Stimulated activated CD8-positive, alpha-beta memory T cell treated with anti-CD3 and anti-CD28 coated beads, Interleukin-7, amount 100 ng/mL, for 4 hours (primary cell): ENCODE data around the gene SVEP1.

ENCODE experiments used
- DNase-seq, 2 donors: peaks; one replicate each; pipeline ENCODE4 v3.0.0-alpha.2; 2020; ENCODE audit warnings: low read depth in 2 of 2

SVEP1 gene

DNA sequence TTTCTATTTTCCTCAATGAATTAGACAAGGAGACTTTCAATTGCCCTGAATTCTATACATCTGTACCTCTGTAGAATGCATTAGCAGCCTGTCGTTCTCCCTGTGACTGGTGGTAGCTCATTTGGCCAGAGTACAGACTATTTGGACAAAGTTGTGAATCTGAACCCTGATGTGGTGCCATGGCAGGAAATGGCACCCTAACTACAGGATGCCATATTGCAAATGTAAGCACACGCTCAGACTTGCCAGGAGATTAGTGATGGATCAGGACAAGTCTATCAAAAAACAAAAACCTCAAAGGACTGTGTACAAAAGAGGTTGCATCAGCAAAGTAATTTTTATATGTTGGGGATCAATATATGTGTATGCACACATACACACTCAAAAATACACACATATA, 58.3 kb downstream of the SVEP1 start:
- DNase-seq: no peak

DNA sequence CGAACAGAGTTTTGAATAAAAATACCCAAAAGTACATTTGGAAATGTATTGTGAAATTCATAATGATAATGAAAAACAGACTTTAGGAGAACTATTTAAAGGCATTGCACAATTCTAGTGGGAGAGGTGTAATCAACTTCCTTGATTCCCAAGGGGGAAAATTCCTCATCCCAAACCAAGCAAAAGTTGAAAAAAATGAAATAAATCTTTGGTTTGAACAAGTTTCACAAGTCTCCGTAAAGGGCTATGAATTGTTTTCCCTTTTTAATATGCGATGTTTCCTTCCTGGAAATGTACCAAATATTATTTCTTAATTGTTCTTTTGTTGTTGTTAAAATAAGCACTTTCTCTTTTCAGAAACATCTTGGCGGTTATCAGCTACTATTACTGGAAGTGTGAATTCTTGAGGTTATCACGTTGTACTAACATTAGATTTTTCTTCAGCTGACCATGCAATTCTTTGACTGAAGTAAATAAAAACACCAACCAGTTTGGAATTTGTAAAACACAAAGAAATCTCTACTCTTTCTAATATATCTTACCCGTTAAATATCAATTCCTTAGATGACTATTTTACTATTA, 59.3 kb downstream of the SVEP1 start:
- DNase-seq: no peak

DNA sequence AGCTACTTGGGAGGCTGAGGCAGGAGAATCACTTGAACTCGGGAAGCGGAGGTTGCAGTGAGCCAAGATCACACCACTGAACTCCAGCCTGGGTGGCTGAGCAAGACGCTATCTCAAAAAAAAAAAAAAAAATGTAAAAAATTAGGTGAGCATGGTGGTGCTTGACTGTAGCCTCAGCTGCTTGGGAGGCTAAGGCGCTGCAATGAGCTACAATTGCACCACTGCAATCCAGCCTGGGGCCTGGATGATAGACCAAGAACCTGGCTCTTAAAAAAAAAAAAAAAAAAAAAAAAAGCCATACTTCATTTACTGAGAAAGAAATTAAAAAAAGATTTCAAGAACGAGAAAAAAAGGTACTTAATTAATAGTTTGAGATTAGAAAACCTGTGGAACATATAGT, 62.1 kb downstream of the SVEP1 start:
- DNase-seq: no peak

DNA sequence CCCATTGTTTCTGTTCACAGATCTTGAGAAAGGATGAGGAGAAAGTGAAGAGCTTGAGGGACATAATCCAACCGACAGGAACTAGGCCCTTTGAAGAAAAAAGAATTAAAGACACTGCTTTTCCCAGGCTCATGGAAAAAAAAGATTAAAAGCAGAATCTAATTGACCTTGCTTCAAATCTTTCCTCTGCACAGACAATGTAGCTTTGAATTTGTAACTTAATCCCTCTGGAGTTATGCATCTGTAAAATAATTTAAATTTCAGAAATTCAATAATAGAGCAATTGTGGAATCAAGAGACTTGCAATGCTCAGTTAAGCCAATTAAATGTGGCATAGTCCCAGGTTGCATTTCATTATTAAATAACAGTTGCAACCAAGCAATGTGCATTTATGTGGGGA, 64.6 kb downstream of the SVEP1 start:
- no peak for DNase-seq

DNA sequence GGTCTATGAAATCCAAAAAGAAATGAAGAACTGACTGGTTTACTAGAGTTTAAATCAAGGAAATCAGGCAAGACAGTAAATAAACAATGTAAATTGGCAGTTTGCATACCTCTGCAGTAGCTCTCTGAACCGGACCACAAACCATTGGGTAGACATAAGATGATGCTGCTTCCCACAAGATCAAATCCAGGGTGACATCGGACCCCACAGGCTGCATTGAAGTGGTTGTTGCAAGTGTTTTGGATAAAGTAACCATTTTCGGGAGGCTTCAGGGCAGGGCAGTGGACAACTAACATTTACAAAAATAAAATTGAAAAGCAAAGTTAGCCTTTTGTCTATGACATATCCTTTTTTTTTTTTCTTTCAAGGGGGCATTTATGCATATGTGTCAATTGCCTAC, 66.7 kb downstream of the SVEP1 start:
- DNase-seq: no peak

DNA sequence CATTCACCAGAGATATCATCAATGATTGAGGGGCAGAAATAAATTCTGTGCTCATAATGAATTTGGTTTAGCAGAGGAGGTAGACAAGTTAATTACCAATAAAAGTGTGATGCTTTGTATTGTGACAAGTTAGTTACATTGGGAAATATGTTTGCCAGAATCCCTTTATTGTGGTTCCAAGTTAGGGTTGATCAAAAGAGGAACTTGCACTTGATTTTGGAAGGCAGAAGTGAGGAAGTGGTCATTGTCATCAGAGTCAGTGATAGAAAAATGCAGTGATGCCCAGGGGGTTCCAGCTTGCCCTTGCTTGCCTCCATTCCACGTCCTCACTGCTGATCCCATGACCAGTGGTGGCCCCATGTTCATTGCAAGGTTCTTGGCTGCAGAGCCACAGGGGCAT, 69.7 kb downstream of the SVEP1 start:
- no peak for DNase-seq

DNA sequence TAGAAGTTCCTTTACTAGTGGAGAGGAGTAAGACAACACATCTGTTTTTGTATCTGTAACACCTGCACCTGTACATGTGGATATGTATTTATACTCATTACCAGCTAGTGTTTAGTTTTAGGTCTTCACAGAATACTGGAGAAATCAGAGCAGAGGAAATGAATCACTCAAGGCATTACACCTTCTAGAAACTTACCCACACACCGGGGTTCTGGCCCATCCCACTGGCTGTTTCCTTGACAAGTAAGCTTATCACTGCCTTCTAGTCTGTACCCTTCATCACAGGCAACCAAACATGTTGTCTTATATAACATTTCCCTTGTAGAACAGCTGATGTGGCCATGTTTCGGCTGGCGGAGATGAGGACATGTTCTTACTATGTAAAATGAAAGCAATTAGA, 76.7 kb downstream of the SVEP1 start:
- no peak for DNase-seq

DNA sequence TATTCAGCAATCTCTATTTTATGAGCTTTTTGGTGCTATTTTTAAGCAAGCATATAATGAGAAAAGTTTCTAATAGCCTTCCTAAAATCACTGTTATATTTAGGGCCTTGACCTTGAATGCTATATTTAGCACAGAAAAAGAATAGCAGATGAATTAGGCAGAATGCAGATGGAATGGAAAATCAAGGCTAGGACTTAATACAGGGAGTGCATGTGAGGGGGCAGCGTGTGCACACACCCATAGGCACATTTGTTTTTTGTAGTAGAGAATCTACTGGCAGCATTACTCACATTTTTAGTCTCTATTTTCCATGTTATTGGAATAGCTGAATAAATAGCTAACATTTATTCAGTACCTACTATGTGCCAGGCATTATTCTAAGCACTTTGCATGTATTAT, 79.9 kb downstream of the SVEP1 start:
- DNase-seq: no peak

DNA sequence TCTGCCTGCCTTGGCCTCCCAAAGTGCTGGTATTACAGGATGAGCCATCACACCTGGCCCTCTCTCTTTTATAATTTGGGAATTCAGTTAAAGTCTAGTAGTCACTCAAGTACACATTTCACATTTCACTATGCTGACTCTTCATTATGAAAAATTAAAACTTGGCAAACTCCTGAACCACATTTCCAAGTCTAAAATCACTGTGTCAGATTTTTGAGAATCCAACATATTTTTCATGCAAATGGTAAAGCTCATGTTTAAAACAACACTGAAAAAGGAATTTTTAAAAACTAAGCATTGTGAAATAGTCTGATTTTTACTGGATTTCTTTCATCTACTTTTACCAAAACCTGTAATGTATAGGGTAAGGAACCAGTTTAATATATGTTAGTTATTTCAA, 92.3 kb downstream of the SVEP1 start:
- DNase-seq: no peak

DNA sequence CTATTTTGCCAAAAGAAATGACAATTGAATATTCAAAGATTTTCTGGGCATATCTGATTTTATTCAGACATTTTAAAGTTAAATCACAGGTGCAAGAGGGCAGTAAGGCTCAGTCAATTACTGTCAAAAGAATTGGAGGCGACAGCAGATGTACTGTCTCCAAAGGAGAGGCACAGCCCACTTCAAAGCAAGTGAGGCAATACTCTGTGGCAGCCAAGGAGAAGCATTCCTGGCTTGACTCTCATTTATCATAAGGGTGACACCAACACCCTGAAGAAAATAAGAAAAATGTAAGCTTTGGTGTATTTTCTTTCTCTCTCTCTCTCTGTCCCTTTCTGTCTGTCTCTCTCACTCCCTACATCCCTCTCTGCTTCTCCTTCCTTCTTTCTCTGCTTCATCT, 93.3 kb downstream of the SVEP1 start:
- no peak for DNase-seq

DNA sequence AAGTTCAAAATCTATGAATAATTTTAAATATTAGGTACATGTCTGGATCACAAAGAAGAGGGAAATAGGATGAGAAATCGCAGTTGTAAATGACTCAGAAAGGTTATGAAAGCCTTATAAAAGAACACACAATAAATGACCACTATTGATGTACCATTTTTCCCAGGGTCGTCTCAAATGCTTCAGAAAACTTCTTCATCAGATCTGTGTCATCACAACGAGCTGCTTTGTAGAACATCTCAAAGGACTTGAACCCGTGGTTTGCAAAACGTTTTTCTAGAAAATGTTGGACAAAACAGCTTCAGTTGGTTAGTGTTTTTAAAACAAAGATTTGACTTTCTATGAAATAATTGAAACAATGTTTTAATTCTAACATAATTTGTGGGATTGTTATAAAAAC, 100.1 kb downstream of the SVEP1 start:
- DNase-seq: no peak

DNA sequence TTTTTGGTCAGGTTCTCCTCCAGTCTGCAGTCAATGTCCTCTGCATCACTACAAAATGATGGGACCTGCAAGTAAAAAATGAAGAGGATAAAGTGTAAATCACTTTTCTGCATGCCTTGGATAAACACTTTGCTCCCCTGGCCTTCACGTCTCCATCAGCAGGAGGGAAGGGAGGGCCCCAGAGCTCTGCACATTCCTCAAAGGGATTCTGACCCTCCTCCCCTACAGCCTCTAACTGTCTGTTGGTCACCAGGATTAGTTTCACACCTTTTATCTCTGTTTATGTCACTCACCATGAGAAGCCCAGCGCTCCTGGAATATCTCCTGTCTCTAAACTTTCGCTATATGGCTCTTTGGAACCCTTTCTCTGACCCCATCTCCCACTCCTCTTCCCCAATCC, 103.3 kb downstream of the SVEP1 start:
- no peak for DNase-seq

DNA sequence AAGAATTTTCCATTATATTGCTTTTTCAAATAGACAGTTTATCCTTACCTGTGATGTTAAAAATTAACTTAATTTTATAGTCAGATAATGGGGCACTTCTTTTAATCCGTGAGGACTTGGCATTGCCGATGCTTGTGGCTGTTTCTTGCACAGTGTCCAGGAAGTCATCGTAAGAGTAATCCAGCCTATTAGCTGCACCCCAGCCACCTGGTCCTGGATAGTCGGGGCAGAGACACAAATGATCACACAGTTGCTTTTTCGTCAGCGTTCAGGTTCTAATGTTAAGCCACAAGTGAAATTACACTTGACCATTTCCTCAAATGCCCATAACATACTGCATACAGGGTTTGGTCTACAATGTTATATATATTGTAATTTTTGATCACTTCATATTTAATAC, 107.4 kb downstream of the SVEP1 start:
- no peak for DNase-seq

DNA sequence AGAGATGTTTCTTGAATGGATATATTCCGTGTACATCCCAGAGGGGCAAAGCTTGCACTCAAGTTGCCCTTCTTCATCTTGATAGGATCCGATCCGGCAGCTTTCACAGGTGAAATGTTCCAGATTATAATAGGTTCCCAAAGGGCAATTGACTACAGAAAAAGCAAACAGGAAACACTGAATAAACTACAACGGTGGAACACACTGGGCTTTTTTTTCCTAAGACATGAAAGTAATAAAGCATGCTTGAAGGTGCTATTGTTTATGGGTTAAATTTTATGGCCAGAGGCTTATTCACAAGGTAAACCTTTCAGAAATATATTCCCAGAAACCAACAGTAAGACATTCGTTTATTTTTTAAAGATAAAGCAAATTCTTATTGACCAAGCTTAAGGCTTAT, 110.6 kb downstream of the SVEP1 start:
- no peak for DNase-seq

DNA sequence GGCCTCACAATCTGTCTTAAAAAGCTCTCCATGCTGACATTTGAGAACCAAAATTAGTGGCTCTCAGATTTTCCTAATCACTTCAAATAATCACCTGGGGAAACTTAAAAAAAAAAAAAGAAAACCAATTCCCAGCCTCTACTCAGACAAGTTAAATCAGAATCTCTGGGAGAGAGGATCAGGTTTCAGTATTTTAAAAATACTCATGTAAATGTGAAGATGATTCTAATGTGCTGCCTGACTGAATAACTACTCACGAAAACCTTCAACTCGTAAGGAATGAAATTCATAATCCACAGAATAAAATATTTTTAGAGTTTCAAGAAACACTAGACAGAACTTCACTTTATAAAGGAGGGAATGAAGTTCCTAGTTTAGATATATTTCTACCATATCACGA, 114.4 kb downstream of the SVEP1 start:
- DNase-seq: no peak

DNA sequence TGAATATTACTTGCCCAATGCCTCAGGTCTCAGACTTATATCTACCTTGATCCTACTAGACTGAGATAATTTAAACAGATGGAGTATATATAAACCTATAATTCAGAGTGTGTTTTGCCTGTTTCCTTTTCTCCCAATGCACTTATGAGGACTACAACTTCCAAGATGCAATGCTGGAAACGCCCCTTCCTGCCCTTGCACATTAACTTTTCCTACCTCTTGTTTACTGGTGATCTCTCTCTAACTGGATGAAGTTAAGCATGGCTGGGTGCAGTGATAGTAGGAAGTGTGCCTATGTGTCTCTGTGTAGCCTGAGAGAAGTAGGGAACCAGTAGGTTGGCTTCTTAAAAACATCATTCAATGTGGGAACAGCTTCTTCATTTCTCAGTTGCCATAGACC, 115.2 kb downstream of the SVEP1 start:
- DNase-seq: no peak

DNA sequence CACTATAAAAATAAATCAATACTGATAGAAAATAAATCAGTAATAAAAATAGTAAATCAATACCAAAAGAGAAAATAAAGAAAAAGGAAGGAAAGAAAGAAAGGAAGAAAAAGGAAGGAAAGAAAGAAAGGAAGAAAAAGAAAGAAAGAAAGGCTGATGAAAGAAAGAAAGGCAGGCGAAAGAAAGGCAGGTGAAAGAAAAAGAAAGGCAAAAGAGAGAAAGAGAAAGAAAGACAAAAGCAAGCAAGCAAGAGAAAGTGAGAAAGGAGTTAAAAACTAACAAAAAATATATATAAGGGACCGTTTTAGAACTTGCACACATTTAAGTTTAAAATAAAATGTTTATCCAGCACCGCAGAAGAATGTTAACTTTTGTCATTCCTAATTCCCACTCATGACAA, 116.0 kb downstream of the SVEP1 start:
- no peak for DNase-seq

DNA sequence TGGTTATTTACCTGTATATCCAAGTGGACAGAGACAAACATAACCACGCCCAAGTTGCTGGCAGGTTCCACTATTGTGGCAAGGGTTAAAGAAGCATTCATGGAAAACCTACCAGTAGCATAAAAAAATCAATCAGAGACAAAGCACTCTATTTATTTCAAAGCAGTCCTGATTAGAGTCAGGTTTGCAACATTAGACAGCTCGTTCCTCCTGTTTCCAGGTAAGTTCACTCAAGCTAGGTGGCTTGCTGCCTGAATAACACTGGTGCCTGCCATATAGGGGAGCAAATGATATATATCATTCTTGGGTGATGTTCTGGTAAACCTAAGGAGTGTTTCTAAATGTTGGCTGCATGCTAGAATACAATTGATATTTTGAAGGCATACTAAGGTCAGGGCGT, 122.3 kb downstream of the SVEP1 start:
- DNase-seq: no peak

DNA sequence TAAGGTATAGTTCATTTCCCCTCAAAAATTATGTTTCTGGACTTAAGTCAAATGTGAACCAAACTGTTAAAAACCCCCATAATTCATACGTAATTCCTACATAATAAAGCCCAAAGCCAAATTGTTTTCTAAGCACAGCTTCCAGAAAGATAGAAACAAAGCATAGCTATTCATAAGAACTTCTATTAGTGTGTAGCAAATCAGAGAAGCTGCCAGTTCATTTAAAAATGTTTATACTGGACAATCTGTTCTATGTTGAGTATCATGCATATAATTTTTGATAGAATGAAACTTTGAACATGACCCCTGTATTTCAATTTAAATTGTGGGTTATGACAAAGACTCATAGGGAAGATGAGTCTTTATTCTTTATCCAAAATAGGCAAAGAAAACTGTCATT, 122.9 kb downstream of the SVEP1 start:
- no peak for DNase-seq

DNA sequence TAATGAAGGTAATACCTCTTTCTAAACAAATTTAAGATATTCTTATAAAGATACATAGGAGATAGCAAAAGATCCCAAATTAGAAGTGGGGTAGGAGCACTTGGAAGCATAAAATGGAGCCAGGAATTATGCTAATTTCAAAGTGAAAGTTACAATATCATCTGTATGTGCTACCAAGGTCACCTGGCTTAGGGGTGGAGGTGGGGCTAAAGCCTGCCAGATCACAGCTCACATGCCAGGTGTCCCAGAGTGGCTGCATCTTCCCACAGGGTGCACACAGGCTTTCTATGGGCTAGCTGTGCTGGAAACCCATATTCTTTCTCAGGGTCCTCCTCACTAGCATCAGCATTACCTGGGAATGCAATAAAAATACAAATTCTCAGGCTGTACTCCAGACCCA, 123.7 kb downstream of the SVEP1 start:
- DNase-seq: no peak

DNA sequence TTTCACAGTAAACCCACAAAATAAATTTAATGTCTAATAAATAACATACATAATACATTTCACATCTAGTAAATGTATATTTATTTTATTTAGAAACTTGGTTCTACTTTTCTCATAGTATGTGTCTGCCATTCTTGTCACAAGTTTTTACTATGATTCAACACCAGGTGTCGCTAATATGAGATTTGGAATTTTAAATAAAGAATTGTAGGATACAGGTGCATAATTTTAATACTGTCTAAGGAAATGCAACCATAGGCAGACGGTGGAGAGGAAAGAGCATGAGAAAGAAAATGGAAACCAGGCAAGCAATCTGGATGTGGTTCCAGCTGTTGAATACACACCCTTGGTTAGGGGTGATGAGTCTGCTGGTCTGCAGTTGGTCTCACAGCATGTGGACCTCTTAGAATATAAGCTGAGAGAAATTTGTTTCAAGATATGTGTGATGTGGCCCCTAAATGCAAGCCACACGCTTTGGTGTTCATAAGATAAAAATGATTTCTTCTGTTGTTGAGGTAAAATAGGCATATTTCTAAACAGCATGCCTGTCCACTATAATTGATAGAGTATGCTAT, 127.2 kb downstream of the SVEP1 start:
- DNase-seq: no peak

DNA sequence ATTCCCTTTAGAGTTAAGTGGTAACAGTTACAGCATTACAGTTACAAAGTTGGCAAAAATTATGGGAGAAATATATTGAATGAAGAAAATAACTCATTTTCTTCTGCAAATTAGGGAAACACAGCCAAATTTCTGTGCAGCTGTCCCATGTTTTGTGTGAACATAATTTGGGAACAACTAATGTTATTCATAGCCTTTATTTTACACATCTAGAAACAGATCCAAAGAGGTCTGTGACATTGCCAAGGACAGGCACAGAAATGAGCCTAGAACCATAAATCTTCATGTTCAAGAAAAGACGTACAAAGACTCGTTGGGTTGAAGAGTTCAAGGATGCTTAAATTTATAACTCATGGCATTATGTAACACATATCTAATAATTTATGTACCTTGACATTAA, 127.8 kb downstream of the SVEP1 start:
- no peak for DNase-seq

DNA sequence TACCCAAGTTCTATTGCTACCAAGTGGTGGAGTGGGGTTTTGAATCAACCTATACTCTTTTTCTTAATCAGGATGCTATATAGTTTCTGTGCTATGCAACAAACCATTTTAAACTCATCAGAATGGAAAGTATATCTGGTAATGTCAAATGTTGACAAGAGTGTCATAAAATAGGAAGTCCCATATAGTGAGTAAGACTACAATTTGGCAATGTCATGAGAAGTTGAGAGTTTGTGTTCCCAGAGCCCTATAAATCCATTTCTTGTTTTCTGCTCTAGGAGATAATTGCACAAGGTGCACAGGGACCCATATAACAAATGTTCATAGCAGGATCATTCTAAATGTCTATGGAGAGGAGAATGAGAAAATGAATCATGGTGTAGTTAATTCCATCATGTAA, 132.1 kb downstream of the SVEP1 start:
- no peak for DNase-seq

DNA sequence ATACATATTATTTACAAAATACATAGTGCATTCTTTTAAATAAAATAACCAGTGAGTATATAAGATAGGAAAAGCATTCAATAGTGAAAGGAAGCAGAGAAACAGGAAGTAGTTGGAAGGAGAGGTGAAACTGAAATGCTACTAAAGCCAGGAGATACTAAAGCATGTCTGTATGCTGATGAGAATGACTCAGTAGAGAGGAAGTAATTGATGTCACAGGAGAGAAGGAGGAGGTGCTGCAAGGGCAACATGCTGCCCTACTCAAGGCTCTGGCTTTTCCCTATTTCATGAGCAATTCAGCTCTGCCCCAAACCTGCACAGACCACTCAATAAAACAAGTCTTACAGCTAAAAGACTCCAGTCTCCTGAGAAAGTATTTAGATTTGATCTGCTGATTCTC, 133.4 kb downstream of the SVEP1 start:
- no peak for DNase-seq
